H9 (cell line): ENCODE results near the gene TANGO6. TPM values are rescaled to one million over a fixed set of nuclear protein-coding genes. Genes with fewer than 3 reads are reported as not detected.

ENCODE experiments used
- DNase-seq: peaks from one replicate; pipeline ENCODE4 v3.0.0-alpha.2; 2017
- H2AFZ ChIP-seq: one replicate; pipeline ENCODE4 v1.6.1; 2013; ENCODE audit warnings: mild to moderate bottlenecking, low read length, control low read depth, moderate library complexity
- H2AK5ac ChIP-seq: 2 replicates; pipeline ENCODE4 v1.6.1; 2013; ENCODE audit warnings: low read length, control low read depth, mixed read lengths; ENCODE audit not compliant: insufficient read length
- H2BK120ac ChIP-seq: one replicate; pipeline ENCODE4 v1.6.1; 2013; ENCODE audit warnings: low read depth, mild to moderate bottlenecking, low read length, control low read depth, inconsistent platforms; ENCODE audit not compliant: poor library complexity, severe bottlenecking
- H2BK12ac ChIP-seq: 2 replicates; pipeline ENCODE4 v1.6.1; 2013; ENCODE audit warnings: low read length, control low read depth, mixed read lengths, low read depth; ENCODE audit not compliant: insufficient read length
- H2BK15ac ChIP-seq: 2 replicates; pipeline ENCODE4 v1.6.1; 2013; ENCODE audit warnings: low read depth, low read length, control low read depth
- H2BK20ac ChIP-seq: one replicate; pipeline ENCODE4 v1.6.1; 2013; ENCODE audit warnings: low read depth, mild to moderate bottlenecking, low read length, control low read depth, inconsistent platforms; ENCODE audit not compliant: poor library complexity, severe bottlenecking
- H2BK5ac ChIP-seq: 2 replicates; pipeline ENCODE4 v1.6.1; 2013; ENCODE audit warnings: low read length, control low read depth, mixed read lengths; ENCODE audit not compliant: insufficient read length
- H3K14ac ChIP-seq: 2 replicates; pipeline ENCODE4 v1.6.1; 2013; ENCODE audit warnings: low read length, control low read depth; ENCODE audit not compliant: insufficient read depth
- H3K18ac ChIP-seq: 2 replicates; pipeline ENCODE4 v1.6.1; 2013; ENCODE audit warnings: low read depth, mild to moderate bottlenecking, mixed read lengths, low read length, control low read depth; ENCODE audit not compliant: insufficient read length
- H3K23ac ChIP-seq: 2 replicates; pipeline ENCODE4 v1.6.1; 2013; ENCODE audit warnings: low read length, control low read depth, mixed read lengths, low read depth; ENCODE audit not compliant: insufficient read length
- H3K23me2 ChIP-seq: 2 replicates; pipeline ENCODE4 v1.6.1; 2013; ENCODE audit warnings: low read depth, mild to moderate bottlenecking, mixed read lengths, low read length, control low read depth; ENCODE audit not compliant: insufficient read length, poor library complexity, severe bottlenecking
- H3K27ac ChIP-seq: 2 replicates; pipeline ENCODE4 v1.5.1; 2013; ENCODE audit warnings: low read length, control low read depth, mixed read lengths, low read depth; ENCODE audit not compliant: insufficient read length
- H3K27me3 ChIP-seq: 2 replicates; pipeline ENCODE4 v1.6.1; 2013; ENCODE audit warnings: low read length, control low read depth, inconsistent platforms; ENCODE audit not compliant: insufficient read depth
- H3K4ac ChIP-seq: 2 replicates; pipeline ENCODE4 v1.6.1; 2013; ENCODE audit warnings: low read depth, mild to moderate bottlenecking, control low read depth, inconsistent platforms, low read length, moderate library complexity
- H3K4me1 ChIP-seq: 2 replicates; pipeline ENCODE4 v1.6.1; 2013; ENCODE audit warnings: low read length, control low read depth, inconsistent platforms; ENCODE audit not compliant: insufficient read depth
- H3K4me2 ChIP-seq: 2 replicates; pipeline ENCODE4 v1.6.1; 2013; ENCODE audit warnings: low read length, control low read depth, mixed read lengths; ENCODE audit not compliant: insufficient read length, insufficient read depth
- H3K56ac ChIP-seq: 2 replicates; pipeline ENCODE4 v1.6.1; 2013; ENCODE audit warnings: low read depth, mild to moderate bottlenecking, mixed read lengths, low read length, control low read depth; ENCODE audit not compliant: insufficient read length
- H3K79me1 ChIP-seq: 2 replicates; pipeline ENCODE4 v1.6.1; 2013; ENCODE audit warnings: low read depth, mild to moderate bottlenecking, moderate library complexity, low read length, control low read depth, inconsistent platforms; ENCODE audit not compliant: insufficient read depth, poor library complexity, severe bottlenecking
- H3K79me2 ChIP-seq: 2 replicates; pipeline ENCODE4 v1.6.1; 2013; ENCODE audit warnings: low read length, control low read depth, inconsistent platforms; ENCODE audit not compliant: insufficient read depth
- H3K9ac ChIP-seq: 2 replicates; pipeline ENCODE4 v1.6.1; 2013; ENCODE audit warnings: low read length, control low read depth, mixed read lengths; ENCODE audit not compliant: insufficient read length; ENCODE audit errors: extremely low read depth
- H3K9me3 ChIP-seq: one replicate; pipeline ENCODE4 v1.6.1; 2013; ENCODE audit warnings: low read depth, low read length, inconsistent platforms; ENCODE audit not compliant: control insufficient read depth
- H3T11ph ChIP-seq: one replicate; pipeline ENCODE4 v1.6.1; 2013; ENCODE audit warnings: mild to moderate bottlenecking, low read length, control low read depth, inconsistent platforms
- H4K20me1 ChIP-seq: one replicate; pipeline ENCODE4 v1.6.1; 2013; ENCODE audit not compliant: control insufficient read depth, insufficient read length, insufficient read depth
- H4K5ac ChIP-seq: 2 replicates; pipeline ENCODE4 v1.6.1; 2013; ENCODE audit warnings: low read depth, mild to moderate bottlenecking, mixed read lengths, low read length, control low read depth; ENCODE audit not compliant: insufficient read length
- H4K8ac ChIP-seq: replicated peaks from 2 replicates; pipeline ENCODE4 v1.6.1; 2013; ENCODE audit warnings: low read length, control low read depth, mixed read lengths, low read depth; ENCODE audit not compliant: insufficient read length
- H4K91ac ChIP-seq: 2 replicates; pipeline ENCODE4 v1.6.1; 2013; ENCODE audit warnings: low read depth, mild to moderate bottlenecking, moderate library complexity, mixed read lengths, low read length, control low read depth; ENCODE audit not compliant: insufficient read length
- H3K27ac Mint-ChIP-seq, 3 experiments: 2 replicates in 2 of 3; 3 replicates in 1 of 3; pipeline ENCODE4 v1.8.0; 2020 to 2021; ENCODE audit warnings: mixed read lengths in 3 of 3, mild to moderate bottlenecking in 1 of 3, moderate library complexity in 1 of 3
- H3K27me3 Mint-ChIP-seq: 2 replicates; pipeline ENCODE4 v1.8.0; 2021; ENCODE audit warnings: low read depth, mild to moderate bottlenecking, moderate library complexity, mixed read lengths
- H3K36me3 Mint-ChIP-seq, 3 experiments: 2 replicates in 2 of 3; 3 replicates in 1 of 3; pipeline ENCODE4 v1.8.0; 2020 to 2021; ENCODE audit warnings: low read depth in 3 of 3, mixed read lengths in 3 of 3; ENCODE audit not compliant: insufficient read depth in 1 of 3
- H3K4me1 Mint-ChIP-seq, 2 experiments: 2 replicates each; pipeline ENCODE4 v1.8.0; 2020; ENCODE audit warnings: mixed read lengths in 2 of 2
- H3K4me3 Mint-ChIP-seq, 2 experiments: 2 replicates in 1 of 2; 3 replicates in 1 of 2; pipeline ENCODE4 v1.8.0; 2020 to 2021; ENCODE audit warnings: mild to moderate bottlenecking in 2 of 2, mixed read lengths in 2 of 2, moderate library complexity in 1 of 2
- H3K9me3 Mint-ChIP-seq, 2 experiments: 2 replicates in 1 of 2; 3 replicates in 1 of 2; pipeline ENCODE4 v1.8.0; 2020; ENCODE audit warnings: mild to moderate bottlenecking in 2 of 2, mixed read lengths in 2 of 2, moderate library complexity in 1 of 2
- WGBS: extraction: QIAGEN DNeasy Blood & Tissue Kit; methylation state at CpG from one replicate; pipeline ENCODE4 v1.1.7; 2013; ENCODE audit warnings: missing lambda C conversion rate, low lambda C conversion rate, mixed read lengths; ENCODE audit not compliant: insufficient read length; ENCODE audit errors: extremely low coverage; 5-methylcytosine and 5-hydroxymethylcytosine counted together
- long read RNA-seq: library from polyadenylated mRNA; unstranded; transcript quantifications from one replicate; pipeline ENCODE4 v2.0.0, GENCODE V29; 2020
- total RNA-seq: library from RNA; stranded (reverse); gene quantifications from 2 replicates; pipeline ENCODE4 v1.2.1, GENCODE V29; 2021
- TF ChIP-seq, protein P1 (sequence below): fragments of 200-600 bp; sonication (generic); conservative IDR thresholded peaks from 3 replicates; pipeline ENCODE4 v1.8.0; 2021; ENCODE audit warnings: antibody characterized with exemption, mild to moderate bottlenecking

The TANGO6 gene
- total RNA-seq = 12.0 and 12.5 TPM in 2 replicates
- long read RNA-seq, full-length matches to known transcripts = 72 of 96 reads
- long read RNA-seq, partial matches to known transcripts = 5 of 96 reads
- long read RNA-seq, other reads (novel, unspliced or antisense) = 19 of 96 reads

DNA sequence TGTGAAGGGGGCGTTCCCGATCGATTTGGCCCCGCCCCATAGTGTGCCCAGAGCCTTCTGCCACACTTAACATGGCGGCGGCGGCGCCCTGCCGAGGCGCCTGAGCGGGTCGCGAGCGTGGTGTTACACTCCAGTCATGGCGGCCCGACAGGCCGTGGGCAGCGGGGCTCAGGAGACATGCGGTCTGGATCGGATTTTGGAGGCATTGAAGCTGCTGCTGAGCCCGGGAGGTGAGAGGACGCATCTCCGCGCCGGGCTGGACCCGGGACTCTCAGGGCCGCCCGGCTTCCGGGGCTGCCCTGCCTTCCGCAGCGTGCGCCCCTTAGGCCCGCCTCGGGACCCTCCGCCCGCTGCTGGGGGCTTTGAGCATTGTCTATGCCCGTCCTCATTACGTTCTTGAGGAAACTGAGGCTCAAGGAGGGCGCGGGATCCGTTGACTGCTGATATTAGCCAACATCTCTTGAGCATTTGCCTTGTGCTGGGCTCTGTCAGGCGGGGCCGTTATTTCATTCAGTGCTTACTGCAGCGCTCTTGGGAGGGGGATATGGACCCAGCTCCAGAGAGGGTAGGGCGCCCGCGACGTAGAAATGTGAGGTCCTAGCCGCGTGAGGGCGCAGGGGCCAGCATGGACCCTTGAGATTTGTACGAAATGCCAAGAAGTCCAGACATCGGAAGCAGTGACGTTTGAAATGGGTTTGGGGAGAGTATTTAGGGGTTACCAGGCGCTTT is at the start of gene TANGO6:
TANGO6 (plus strand) TSS at position 50 of the 729 bp plus-strand sequence; CDS start at position 137, 87 bp downstream.
- no peak within 1 kb of the TSS for H2BK120ac ChIP-seq
- H3K4me2 ChIP-seq = peak within 1 kb of the TSS; percentile 61
- Mint-ChIP-seq H3K9me3 (no peaks in the 10 kb centered on the region), H3K36me3 (no peaks in the 10 kb centered on the region), H3K4me1 (peaks cover 8 to 13% of the 10 kb centered on the region in 2 experiments), H3K27me3 (no peaks in the 10 kb centered on the region), H3K27ac (peak within 1 kb of the TSS in 2 of 3 experiments; percentile 6 to 97; a peak in 5 of 7 replicates), H3K4me3 (peak within 1 kb of the TSS; percentile 85 to 90)
- no peak within 1 kb of the TSS for H3K23ac ChIP-seq
- peak; percentile 89 for DNase-seq
- no peaks in the 10 kb centered on the region for H3K4me1 ChIP-seq
- TF ChIP-seq, protein P1, sequence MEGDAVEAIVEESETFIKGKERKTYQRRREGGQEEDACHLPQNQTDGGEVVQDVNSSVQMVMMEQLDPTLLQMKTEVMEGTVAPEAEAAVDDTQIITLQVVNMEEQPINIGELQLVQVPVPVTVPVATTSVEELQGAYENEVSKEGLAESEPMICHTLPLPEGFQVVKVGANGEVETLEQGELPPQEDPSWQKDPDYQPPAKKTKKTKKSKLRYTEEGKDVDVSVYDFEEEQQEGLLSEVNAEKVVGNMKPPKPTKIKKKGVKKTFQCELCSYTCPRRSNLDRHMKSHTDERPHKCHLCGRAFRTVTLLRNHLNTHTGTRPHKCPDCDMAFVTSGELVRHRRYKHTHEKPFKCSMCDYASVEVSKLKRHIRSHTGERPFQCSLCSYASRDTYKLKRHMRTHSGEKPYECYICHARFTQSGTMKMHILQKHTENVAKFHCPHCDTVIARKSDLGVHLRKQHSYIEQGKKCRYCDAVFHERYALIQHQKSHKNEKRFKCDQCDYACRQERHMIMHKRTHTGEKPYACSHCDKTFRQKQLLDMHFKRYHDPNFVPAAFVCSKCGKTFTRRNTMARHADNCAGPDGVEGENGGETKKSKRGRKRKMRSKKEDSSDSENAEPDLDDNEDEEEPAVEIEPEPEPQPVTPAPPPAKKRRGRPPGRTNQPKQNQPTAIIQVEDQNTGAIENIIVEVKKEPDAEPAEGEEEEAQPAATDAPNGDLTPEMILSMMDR = peak; percentile 69
- H4K91ac ChIP-seq = no peak within 1 kb of the TSS
- H4K8ac ChIP-seq = no peak within 1 kb of the TSS
- H3K27ac ChIP-seq = no peak within 1 kb of the TSS
- no peak within 1 kb of the TSS for H2BK15ac ChIP-seq
- no peak within 1 kb of the TSS for H3K4ac ChIP-seq
- no peak within 1 kb of the TSS for H3T11ph ChIP-seq
- no peaks in the 10 kb centered on the region for H4K20me1 ChIP-seq
- H3K56ac ChIP-seq = no peak within 1 kb of the TSS
- H3K23me2 ChIP-seq = peaks cover 4% of the 10 kb centered on the region
- H3K14ac ChIP-seq = peak within 1 kb of the TSS; percentile 46; the same call in 1 of the 2 replicates
- no peaks in the 10 kb centered on the region for H3K79me2 ChIP-seq
- H3K9ac ChIP-seq = peak within 1 kb of the TSS; percentile 47
- H4K5ac ChIP-seq = no peak within 1 kb of the TSS
- peak within 1 kb of the TSS; percentile 41 for H3K18ac ChIP-seq
- no peak within 1 kb of the TSS for H2BK20ac ChIP-seq
- no peaks in the 10 kb centered on the region for H3K79me1 ChIP-seq
- H2AK5ac ChIP-seq = no peak within 1 kb of the TSS
- WGBS = no CpG with 5 or more reads among the region's 55 CpGs
- no peaks in the 10 kb centered on the region for H3K9me3 ChIP-seq
- H2AFZ ChIP-seq = peak within 1 kb of the TSS; percentile 35
- no peak within 1 kb of the TSS for H2BK12ac ChIP-seq
- no peaks in the 10 kb centered on the region for H3K27me3 ChIP-seq
- H2BK5ac ChIP-seq = no peak within 1 kb of the TSS
